Measurements from ENCODE around the gene SLAMF7.
"Not testable (repeated sequence)": the region's sequence is repeated elsewhere in the genome, so short reads cannot be mapped to it uniquely, and the experiment has no call there.

SLAMF7 gene

GRCh38 chr1:160726498-160727315 lies 12.3 kb upstream of the SLAMF7 start:
- no peak overlapping the region for H3K4me3 ChIP-seq (ENCODE audit: control insufficient read depth, low read depth, low read length)
- DNase-seq (ENCODE audit: low read depth): peak; percentile 65
- peak; percentile 70 for TF ChIP-seq CTCF (conservative IDR thresholded peaks at IDR 0.05; ENCODE audit: control insufficient read depth, insufficient read depth, low read depth, low read length)

DNA sequence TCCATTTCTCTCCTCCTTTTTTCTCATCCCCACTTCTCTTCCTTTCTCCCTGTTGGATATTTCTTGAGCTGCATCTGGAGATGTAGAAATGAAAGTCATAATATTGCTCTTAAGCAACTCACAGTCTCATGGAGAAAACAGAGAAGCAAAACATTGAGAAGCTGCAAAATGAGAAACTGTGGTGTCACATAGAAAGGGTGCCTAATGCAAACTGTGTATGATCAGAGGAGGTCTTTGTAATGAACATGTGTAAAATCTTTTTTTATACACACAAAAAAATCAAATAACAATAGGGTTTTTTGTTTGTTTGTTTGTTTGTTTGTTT lies 11.8 kb upstream of the SLAMF7 start:
- no peak for TF ChIP-seq CTCF (conservative IDR thresholded peaks at IDR 0.05; ENCODE audit: control insufficient read depth, insufficient read depth, low read depth, low read length)
- H3K4me3 ChIP-seq (ENCODE audit: control insufficient read depth, low read depth, low read length): no peak overlapping the region
- DNase-seq (ENCODE audit: low read depth): no peak

GRCh38 chr1:160731564-160731963 lies 7.5 kb upstream of the SLAMF7 start:
- not testable (repeated sequence) for H3K4me3 ChIP-seq (ENCODE audit: control insufficient read depth, low read depth, low read length); DNase-seq (ENCODE audit: low read depth)

DNA sequence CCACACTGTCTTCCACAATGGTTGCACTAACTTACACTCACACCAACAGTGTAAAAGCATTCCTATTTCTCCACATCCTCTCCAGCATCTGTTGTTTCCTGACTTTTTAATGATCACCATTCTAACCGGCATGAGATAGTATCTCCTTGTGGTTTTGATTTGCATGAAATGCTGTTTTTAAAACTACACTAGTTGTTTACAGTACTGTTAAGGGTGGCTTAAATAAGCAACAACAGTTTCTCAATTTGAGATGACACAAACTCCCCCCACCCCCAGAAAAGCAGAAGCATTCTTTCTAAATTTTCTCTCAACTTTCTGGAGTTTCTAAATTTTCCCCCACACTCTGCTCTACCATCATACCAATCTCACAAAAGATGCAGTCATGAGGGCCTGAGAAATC lies 7.1 kb upstream of the SLAMF7 start:
- TF ChIP-seq CTCF (conservative IDR thresholded peaks at IDR 0.05; ENCODE audit: control insufficient read depth, insufficient read depth, low read depth, low read length): no peak
- no peak overlapping the region for H3K4me3 ChIP-seq (ENCODE audit: control insufficient read depth, low read depth, low read length)
- no peak for DNase-seq (ENCODE audit: low read depth)

DNA sequence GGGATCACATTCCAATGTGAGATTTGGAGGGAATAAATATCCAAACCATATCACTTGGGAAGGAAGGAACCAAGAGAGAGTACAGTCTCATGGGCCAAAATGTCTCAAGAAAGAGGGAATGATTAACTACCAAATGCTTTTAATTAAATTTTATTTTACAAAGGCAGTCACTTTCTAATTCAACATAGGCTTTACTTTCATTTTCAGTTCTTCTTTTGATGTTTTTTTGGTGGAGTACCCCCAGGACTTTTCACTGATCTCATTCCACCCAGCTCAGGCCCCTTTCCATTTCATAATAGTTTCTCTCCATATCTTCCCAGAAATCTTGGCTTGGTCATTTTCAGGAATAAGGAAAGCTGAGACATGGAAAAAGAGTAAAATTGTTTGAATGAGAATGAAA lies 5.1 kb upstream of the SLAMF7 start:
- no peak for DNase-seq (ENCODE audit: low read depth)
- no peak for TF ChIP-seq CTCF (conservative IDR thresholded peaks at IDR 0.05; ENCODE audit: control insufficient read depth, insufficient read depth, low read depth, low read length)
- no peak overlapping the region for H3K4me3 ChIP-seq (ENCODE audit: control insufficient read depth, low read depth, low read length)

- no peak overlapping the region for H3K4me3 ChIP-seq (ENCODE audit: control insufficient read depth, low read depth, low read length)
- no peak for DNase-seq (ENCODE audit: low read depth)
- no peak for TF ChIP-seq CTCF (conservative IDR thresholded peaks at IDR 0.05; ENCODE audit: control insufficient read depth, insufficient read depth, low read depth, low read length)
Observed at GRCh38 chr1:160734301-160734700, 4.7 kb upstream of the SLAMF7 start.

- no peak overlapping the region for H3K4me3 ChIP-seq (ENCODE audit: control insufficient read depth, low read depth, low read length)
- no peak for DNase-seq (ENCODE audit: low read depth)
- TF ChIP-seq CTCF (conservative IDR thresholded peaks at IDR 0.05; ENCODE audit: control insufficient read depth, insufficient read depth, low read depth, low read length): no peak
Observed at GRCh38 chr1:160738271-160738670, 776 bp upstream of the SLAMF7 start.
